H1 (cell line): ENCODE results near the gene MAPKAPK2. TPM values are rescaled to one million over a fixed set of nuclear protein-coding genes. Genes with fewer than 3 reads are reported as not detected.

Experiments used
- CTCF ChIA-PET: fragments of 300-600 bp; sonication (Branson Sonifier 250); formaldehyde crosslinking; loops from one replicate; lab custom pipeline; 2021; ENCODE audit not compliant: partially characterized antibody; lab: Charles Lee
- POLR2A ChIA-PET: fragments of 300-600 bp; sonication (Branson Sonifier 250); formaldehyde crosslinking; loops from one replicate; lab custom pipeline; 2021; ENCODE audit warnings: inconsistent platforms; ENCODE audit not compliant: partially characterized antibody; lab: Charles Lee
- DNase-seq, 2 experiments: peaks; one replicate each; pipeline versions ENCODE4 v3.0.0 to v3.0.0-alpha.2; 2010 to 2022; ENCODE audit warnings: low spot score in 2 of 2, low read depth in 1 of 2, mixed read lengths in 1 of 2
- FAIRE-seq: peaks from 2 replicates; lab custom pipeline; 2011; peaks lifted over from hg19 to GRCh38; lab: Jason Lieb, UNC
- H2AFZ ChIP-seq: 2 replicates; pipeline ENCODE4 v1.8.1; 2012; ENCODE audit warnings: low read length, inconsistent platforms
- H2AK5ac ChIP-seq: 2 replicates; pipeline ENCODE4 v1.6.1; 2013; ENCODE audit warnings: low read depth, low read length
- H2BK120ac ChIP-seq: replicated peaks from 2 replicates; pipeline ENCODE3; 2013; ENCODE audit warnings: low read depth, low read length, inconsistent platforms
- H2BK12ac ChIP-seq: 2 replicates; pipeline ENCODE4 v1.6.1; 2013; ENCODE audit warnings: low read depth, low read length
- H2BK15ac ChIP-seq: 2 replicates; pipeline ENCODE4 v1.6.1; 2013; ENCODE audit warnings: low read length
- H2BK20ac ChIP-seq: 2 replicates; pipeline ENCODE4 v1.6.1; 2013; ENCODE audit warnings: low read length
- H2BK5ac ChIP-seq: 2 replicates; pipeline ENCODE4 v1.6.1; 2013; ENCODE audit warnings: low read depth, low read length
- H3K14ac ChIP-seq: 2 replicates; pipeline ENCODE4 v1.6.1; 2013; ENCODE audit warnings: inconsistent platforms; ENCODE audit not compliant: insufficient read length
- H3K18ac ChIP-seq: 2 replicates; pipeline ENCODE4 v1.6.1; 2013; ENCODE audit warnings: low read length; ENCODE audit errors: extremely low read depth
- H3K23ac ChIP-seq: 2 replicates; pipeline ENCODE4 v1.6.1; 2013; ENCODE audit warnings: inconsistent platforms; ENCODE audit not compliant: insufficient read length
- H3K23me2 ChIP-seq: 2 replicates; pipeline ENCODE4 v1.6.1; 2013; ENCODE audit warnings: low read depth, low read length
- H3K27ac ChIP-seq: 2 replicates; pipeline ENCODE4 v1.6.1; 2011; ENCODE audit warnings: low read depth, low read length, inconsistent platforms
- H3K27me3 ChIP-seq, 4 experiments: replicated peaks in 1 of 4; 1 replicate in 1 of 4; 2 replicates in 3 of 4; pipeline versions ENCODE4 v1.6.1 to v1.8.1; 2011 to 2013; ENCODE audit warnings: low read length in 3 of 4, mild to moderate bottlenecking in 3 of 4, inconsistent platforms in 2 of 4, mixed read lengths in 2 of 4, moderate library complexity in 1 of 4; ENCODE audit not compliant: control insufficient read depth in 3 of 4, insufficient read depth in 3 of 4; ENCODE audit errors: extremely low read depth in 1 of 4
- H3K36me3 ChIP-seq, 4 experiments: 2 replicates each; pipeline versions ENCODE4 v1.6.1 to v1.8.1; 2011 to 2013; ENCODE audit warnings: mild to moderate bottlenecking in 4 of 4, low read length in 3 of 4, moderate library complexity in 2 of 4, control low read depth in 1 of 4, inconsistent platforms in 1 of 4; ENCODE audit not compliant: insufficient read depth in 4 of 4, control insufficient read depth in 2 of 4
- H3K4ac ChIP-seq: replicated peaks from 2 replicates; pipeline ENCODE3; 2013; ENCODE audit warnings: low read length, low read depth, mixed read lengths, inconsistent platforms; ENCODE audit not compliant: insufficient read length
- H3K4me1 ChIP-seq, 4 experiments: replicated peaks in 1 of 4; 1 replicate in 1 of 4; 2 replicates in 3 of 4; pipeline versions ENCODE4 v1.6.1 to v1.8.1; 2011 to 2013; ENCODE audit warnings: low read length in 3 of 4, inconsistent platforms in 2 of 4, mixed read lengths in 1 of 4; ENCODE audit not compliant: insufficient read depth in 4 of 4, control insufficient read depth in 3 of 4
- H3K4me2 ChIP-seq, 2 experiments: 2 replicates each; pipeline versions ENCODE4 v1.6.1 to v1.8.1; 2011 to 2013; ENCODE audit warnings: low read depth in 2 of 2, low read length in 2 of 2, control low read depth in 1 of 2, inconsistent platforms in 1 of 2, mild to moderate bottlenecking in 1 of 2; ENCODE audit not compliant: insufficient read depth in 1 of 2
- H3K4me3 ChIP-seq, 4 experiments: fragments of 200-600, 300-600 bp in 1 of 4; sonication (generic), shearing (Covaris generic), sonication (Bioruptor Twin) in 1 of 4; 2 replicates each; pipeline versions ENCODE4 v1.5.1 to v1.8.1; 2011 to 2016; ENCODE audit warnings: low read length in 4 of 4, low read depth in 3 of 4, control low read depth in 2 of 4, inconsistent platforms in 2 of 4, mild to moderate bottlenecking in 2 of 4, mixed read lengths in 1 of 4, moderate library complexity in 1 of 4; ENCODE audit not compliant: insufficient read depth in 2 of 4; ENCODE audit errors: extremely low read depth in 1 of 4
- H3K56ac ChIP-seq: replicated peaks from 2 replicates; pipeline ENCODE3; 2013; ENCODE audit warnings: low read depth, mild to moderate bottlenecking, mixed read lengths, low read length, inconsistent platforms; ENCODE audit not compliant: insufficient read length
- H3K79me1 ChIP-seq: 2 replicates; pipeline ENCODE4 v1.6.1; 2013; ENCODE audit warnings: low read depth, low read length, control low read depth
- H3K79me2 ChIP-seq, 2 experiments: 2 replicates each; pipeline versions ENCODE4 v1.6.1 to v1.8.1; 2012 to 2013; ENCODE audit warnings: low read length in 2 of 2, mild to moderate bottlenecking in 2 of 2, inconsistent platforms in 1 of 2; ENCODE audit not compliant: insufficient read depth in 2 of 2, control insufficient read depth in 1 of 2
- H3K9ac ChIP-seq, 4 experiments: replicated peaks in 1 of 4; 1 replicate in 1 of 4; 2 replicates in 3 of 4; pipeline versions ENCODE4 v1.6.1 to v1.8.1; 2011 to 2013; ENCODE audit warnings: low read depth in 3 of 4, low read length in 3 of 4, control low read depth in 2 of 4, mild to moderate bottlenecking in 2 of 4, moderate library complexity in 2 of 4, inconsistent platforms in 1 of 4; ENCODE audit errors: extremely low read depth in 1 of 4
- H3K9me3 ChIP-seq, 2 experiments: 2 replicates each; pipeline versions ENCODE4 v1.6.1 to v1.8.1; 2012 to 2013; ENCODE audit warnings: mild to moderate bottlenecking in 2 of 2, moderate library complexity in 2 of 2, control low read depth in 1 of 2, inconsistent platforms in 1 of 2, low read depth in 1 of 2, low read length in 1 of 2, mixed read lengths in 1 of 2; ENCODE audit not compliant: insufficient read depth in 2 of 2
- H4K20me1 ChIP-seq, 2 experiments: replicated peaks in 1 of 2; 2 replicates each; pipeline versions ENCODE3 to v1.8.1; 2011 to 2013; ENCODE audit warnings: inconsistent platforms in 2 of 2, low read length in 2 of 2, mild to moderate bottlenecking in 1 of 2; ENCODE audit not compliant: insufficient read depth in 2 of 2, control insufficient read depth in 1 of 2
- H4K5ac ChIP-seq: 2 replicates; pipeline ENCODE4 v1.6.1; 2013; ENCODE audit warnings: low read length, low read depth, mixed read lengths, inconsistent platforms; ENCODE audit not compliant: insufficient read length
- H4K8ac ChIP-seq: 2 replicates; pipeline ENCODE4 v1.8.0; 2013; ENCODE audit warnings: mild to moderate bottlenecking, moderate library complexity, low read length, inconsistent platforms; ENCODE audit not compliant: insufficient read depth; ENCODE audit errors: extremely low read depth
- H4K91ac ChIP-seq: replicated peaks from 2 replicates; pipeline ENCODE3; 2013; ENCODE audit warnings: low read length, mixed read lengths, inconsistent platforms; ENCODE audit not compliant: insufficient read length
- CREB1 ChIP-seq: IDR thresholded peaks from 2 replicates; pipeline ENCODE4 v1.6.1; 2012; ENCODE audit warnings: inconsistent platforms
- FOSL1 ChIP-seq: IDR thresholded peaks from 2 replicates; pipeline ENCODE4 v1.6.1; 2011; ENCODE audit warnings: mild to moderate bottlenecking, low read depth, low read length, moderate library complexity; ENCODE audit not compliant: insufficient read depth
- GTF2F1 ChIP-seq: IDR thresholded peaks from 2 replicates; pipeline ENCODE4 v1.6.1; 2012; ENCODE audit warnings: low read depth, low read length, improper control_type of control experiment, borderline replicate concordance
- KDM5A ChIP-seq: fragments of 200-600 bp; IDR thresholded peaks from 2 replicates; pipeline ENCODE4 v1.7.1; 2012; ENCODE audit warnings: mild to moderate bottlenecking, low read length, inconsistent platforms, mixed read lengths
- MAFK ChIP-seq: IDR thresholded peaks from 2 replicates; pipeline ENCODE4 v1.6.1; 2012; ENCODE audit warnings: low read depth, mild to moderate bottlenecking, improper control_type of control experiment, low read length
- TCF12 ChIP-seq: IDR thresholded peaks from 2 replicates; pipeline ENCODE4 v1.6.1; 2011; ENCODE audit warnings: low read depth, mild to moderate bottlenecking, low read length
- WGBS, 2 experiments: shearing (Covaris generic) in 1 of 2; methylation state at CpG; one replicate each; pipeline versions ENCODE4 v1.1.6 to v1.1.7; 2013 to 2015; ENCODE audit warnings: low lambda C conversion rate in 2 of 2, mixed read lengths in 2 of 2, inconsistent platforms in 1 of 2, low coverage in 1 of 2, missing lambda C conversion rate in 1 of 2; ENCODE audit not compliant: insufficient replicate concordance in 2 of 2, insufficient coverage in 1 of 2, insufficient read length in 1 of 2; ENCODE audit errors: extremely low coverage in 1 of 2, missing lambda C conversion rate in 1 of 2; 5-methylcytosine and 5-hydroxymethylcytosine counted together
- polyA plus RNA-seq, 7 experiments: library from polyadenylated mRNA; depleted of rRNA in 3 of 7; stranded (reverse) in 5 of 7; unstranded in 2 of 7; fragments of >200 nt in 5 of 7; fragments of 200-250 nt in 2 of 7; gene quantifications; 1 replicate in 5 of 7; 2 replicates in 1 of 7; 4 replicates in 1 of 7; pipeline versions ENCODE4 v1.2.1 to v1.2.3, GENCODE V29; 2011 to 2013; ENCODE audit warnings: missing spikeins in 2 of 7, mixed read lengths in 2 of 7
- total RNA-seq: library from RNA; stranded (reverse); fragmentation: NEBNext Ultra II Directional; extraction: Animal tissue kit (Norgen Biotek cat#: 25700); gene quantifications from 2 replicates; pipeline ENCODE4 v1.2.1, GENCODE V29; 2021

The MAPKAPK2 gene
- total and polyA plus RNA-seq, 2 of the 8 experiments (the other 6 are each of a cell fraction or from before 2014, with no cell fraction given): 27.5 to 44.9 TPM

GRCh38 chr1:206676499-206676898 lies 8.2 kb upstream of the MAPKAPK2 start:
- 75% methylated on average over 2 of the region's 2 CpGs; no CpG with 5 or more reads in 1 of the 2 experiments for WGBS, 2 experiments
- CTCF ChIA-PET: interaction anchor here (0.5 to 23.8 kb wide), 7 partner anchors 9 to 254 kb away, joined by 3 to 666 read pairs (median 4); partner anchors contain the start of gene DYRK3
- H3K4me3 ChIP-seq: no peak overlapping the region
- TF ChIP-seq CREB1 (no peak), GTF2F1 (no peak), TCF12 (no peak), MAFK (no peak), KDM5A (no peak), FOSL1 (no peak)
- TF ChIP-seq, all 59 proteins: peak for 0
- H3K4me1 ChIP-seq: peaks cover 1 to 13% (median 2%) of the 10 kb centered on the region in 4 experiments; a peak in 5 of 7 replicates
- no peak overlapping the region for H3K4me2 ChIP-seq
- no peak overlapping the region for H4K91ac ChIP-seq
- H3K14ac ChIP-seq: no peak overlapping the region
- no peak overlapping the region for H3K9ac ChIP-seq
- no peaks in the 10 kb centered on the region for H3K79me1 ChIP-seq
- no peaks in the 10 kb centered on the region for H3K79me2 ChIP-seq
- DNase-seq (no peak), FAIRE-seq (no peak)
- H3K36me3 ChIP-seq: no peaks in the 10 kb centered on the region
- no peak overlapping the region for H4K8ac ChIP-seq
- no peak overlapping the region for H2BK120ac ChIP-seq
- H3K27ac ChIP-seq: no peak overlapping the region
- POLR2A ChIA-PET: no interaction called here
- H2AFZ ChIP-seq: no peak overlapping the region
- H3K23me2 ChIP-seq: no peaks in the 10 kb centered on the region
- no peak overlapping the region for H2BK12ac ChIP-seq
- H2AK5ac ChIP-seq: no peak overlapping the region
- H3K23ac ChIP-seq: no peak overlapping the region
- no peaks in the 10 kb centered on the region for H4K20me1 ChIP-seq
- no peak overlapping the region for H3K56ac ChIP-seq
- H2BK5ac ChIP-seq: no peak overlapping the region
- H2BK15ac ChIP-seq: no peak overlapping the region
- H3K4ac ChIP-seq: no peak overlapping the region
- H3K9me3 ChIP-seq: no peaks in the 10 kb centered on the region
- no peaks in the 10 kb centered on the region for H3K27me3 ChIP-seq
- no peak overlapping the region for H2BK20ac ChIP-seq
- no peak overlapping the region for H4K5ac ChIP-seq
- H3K18ac ChIP-seq: no peak overlapping the region
